Endothelial cell of umbilical vein (primary cell): ENCODE results near the gene SATB2. TPM values are rescaled to one million over a fixed set of nuclear protein-coding genes. Genes with fewer than 3 reads are reported as not detected.

Experiments used
- BruUV-seq: library from RNA; stranded (reverse); fragments of 400-500 nt; replicated peaks from 2 replicates; lab custom pipeline; 2021; lab: Mats Ljungman, UMichigan
- CTCF ChIA-PET: fragments of 300-600, 350-600 bp; sonication (Branson Sonifier 250); formaldehyde crosslinking; loops from one replicate; lab custom pipeline; 2021; ENCODE audit warnings: antibody characterized with exemption, inconsistent platforms; lab: Charles Lee
- POLR2A ChIA-PET: fragments of 300-600, 350-600 bp; sonication (Branson Sonifier 250); formaldehyde crosslinking; loops from one replicate; lab custom pipeline; 2021; ENCODE audit warnings: antibody characterized with exemption, inconsistent platforms; lab: Charles Lee
- DNase-seq: peaks from one replicate; pipeline ENCODE4 v3.0.0-alpha.2; 2011; ENCODE audit warnings: low read depth, low spot score
- FAIRE-seq: peaks from 2 replicates; lab custom pipeline; 2011; peaks lifted over from hg19 to GRCh38; lab: Jason Lieb, UNC
- H2AFZ ChIP-seq: 2 replicates; pipeline ENCODE4 v1.6.0; 2012; ENCODE audit warnings: low read depth, low read length, control low read depth, inconsistent platforms
- H3K27ac ChIP-seq: 2 replicates; pipeline ENCODE4 v1.5.1; 2011; ENCODE audit warnings: low read depth, mild to moderate bottlenecking, control low read depth, low read length, moderate library complexity; ENCODE audit not compliant: insufficient read depth
- H3K27me3 ChIP-seq, 2 experiments: 2 replicates each; pipeline versions ENCODE4 v1.6.0 to v1.6.1; 2011; ENCODE audit warnings: low read length in 2 of 2, mixed read lengths in 1 of 2; ENCODE audit not compliant: control insufficient read depth in 2 of 2, insufficient read depth in 2 of 2
- H3K36me3 ChIP-seq, 2 experiments: 2 replicates in 1 of 2; 3 replicates in 1 of 2; pipeline ENCODE4 v1.5.1; 2011; ENCODE audit warnings: low read length in 2 of 2, mild to moderate bottlenecking in 1 of 2, moderate library complexity in 1 of 2; ENCODE audit not compliant: control insufficient read depth in 2 of 2, insufficient read depth in 2 of 2; ENCODE audit errors: extremely low read depth in 1 of 2
- H3K4me1 ChIP-seq: 3 replicates; pipeline ENCODE4 v1.5.1; 2011; ENCODE audit warnings: mild to moderate bottlenecking, low read length; ENCODE audit not compliant: control insufficient read depth, insufficient read depth; ENCODE audit errors: extremely low read depth
- H3K4me2 ChIP-seq: 2 replicates; pipeline ENCODE4 v1.6.1; 2011; ENCODE audit warnings: low read length, control low read depth, mixed read lengths; ENCODE audit not compliant: insufficient read depth
- H3K4me3 ChIP-seq, 3 experiments: fragments of 200-600 bp in 1 of 3; sonication (generic), shearing (Covaris generic) in 1 of 3; replicated peaks in 1 of 3; 2 replicates each; pipeline ENCODE4 v1.5.1; 2011 to 2016; ENCODE audit warnings: control low read depth in 3 of 3, low read length in 3 of 3, mild to moderate bottlenecking in 2 of 3, inconsistent platforms in 1 of 3, low read depth in 1 of 3, moderate library complexity in 1 of 3; ENCODE audit not compliant: insufficient read depth in 1 of 3
- H3K79me2 ChIP-seq: 2 replicates; pipeline ENCODE4 v1.6.0; 2012; ENCODE audit warnings: low read length, inconsistent platforms; ENCODE audit not compliant: control insufficient read depth, insufficient read depth
- H3K9ac ChIP-seq: replicated peaks from 2 replicates; pipeline ENCODE3; 2011; ENCODE audit warnings: low read length, control low read depth; ENCODE audit not compliant: insufficient read depth; ENCODE audit errors: extremely low read depth
- H3K9me1 ChIP-seq: replicated peaks from 3 replicates; pipeline ENCODE4 v1.6.0; 2011; ENCODE audit warnings: mild to moderate bottlenecking, low read length; ENCODE audit not compliant: control insufficient read depth, insufficient read depth; ENCODE audit errors: extremely low read depth
- H3K9me3 ChIP-seq: replicated peaks from 2 replicates; pipeline ENCODE4 v1.5.1; 2012; ENCODE audit warnings: low read length, inconsistent platforms; ENCODE audit not compliant: control insufficient read depth, insufficient read depth
- H4K20me1 ChIP-seq: replicated peaks from 2 replicates; pipeline ENCODE3; 2011; ENCODE audit warnings: mild to moderate bottlenecking, low read length; ENCODE audit not compliant: control insufficient read depth, insufficient read depth; ENCODE audit errors: extremely low read depth
- CTCF ChIP-seq, 2 donors: IDR thresholded peaks; 1 replicate in 1 of 2; 2 replicates in 1 of 2; pipeline ENCODE4 v1.5.1; 2011; ENCODE audit warnings: low read length in 2 of 2, mild to moderate bottlenecking in 2 of 2, moderate library complexity in 2 of 2, control low read depth in 1 of 2, inconsistent platforms in 1 of 2, low read depth in 1 of 2; ENCODE audit not compliant: insufficient read depth in 1 of 2; ENCODE audit errors: extremely low read depth in 1 of 2
- EZH2 ChIP-seq: IDR thresholded peaks from 2 replicates; pipeline ENCODE4 v1.6.1; 2012; ENCODE audit warnings: borderline replicate concordance, low read depth, mild to moderate bottlenecking, moderate library complexity, low read length, inconsistent platforms; ENCODE audit not compliant: severe bottlenecking
- FOS ChIP-seq: IDR thresholded peaks from 2 replicates; pipeline ENCODE4 v1.6.1; 2011; ENCODE audit warnings: mild to moderate bottlenecking, low read length, moderate library complexity, borderline replicate concordance; ENCODE audit not compliant: insufficient read depth
- GATA2 ChIP-seq: IDR thresholded peaks from 2 replicates; pipeline ENCODE4 v1.7.0; 2011; ENCODE audit warnings: low read depth, mild to moderate bottlenecking, moderate library complexity, mixed read lengths, low read length; ENCODE audit not compliant: insufficient read length, insufficient read depth
- JUN ChIP-seq: IDR thresholded peaks from 2 replicates; pipeline ENCODE4 v1.6.1; 2011; ENCODE audit warnings: borderline replicate concordance, low read depth; ENCODE audit not compliant: insufficient read length, insufficient read depth
- MAX ChIP-seq: IDR thresholded peaks from 2 replicates; pipeline ENCODE4 v1.6.1; 2011; ENCODE audit not compliant: insufficient read depth, insufficient read length
- MYC ChIP-seq: IDR thresholded peaks from one replicate; pipeline ENCODE4 v1.6.1; 2011; ENCODE audit warnings: mild to moderate bottlenecking, low read depth, low read length
- POLR2A ChIP-seq: IDR thresholded peaks from 2 replicates; pipeline ENCODE4 v1.6.1; 2012; ENCODE audit warnings: low read depth, mild to moderate bottlenecking, control low read depth, low read length
- POLR2AphosphoS5 ChIP-seq: IDR thresholded peaks from 2 replicates; pipeline ENCODE4 v1.6.1; 2012; ENCODE audit warnings: low read depth, mild to moderate bottlenecking, control low read depth, low read length, moderate library complexity; ENCODE audit not compliant: insufficient read depth
- dilution Hi-C: fragments of 300-500 bp; cut with MboI; formaldehyde crosslinking; loops from one replicate; pipeline ENCODE4 v1.15.0; 2019; ENCODE audit warnings: low sequenced_read_pairs; ENCODE audit not compliant: extremely low pct_ligation_motif_present
- intact Hi-C: fragments of 100-400 bp; cut with micrococcal nuclease; formaldehyde crosslinking; loops from one replicate; pipeline ENCODE4 v1.10.0; 2022
- polyA plus RNA-seq, 4 experiments: library from polyadenylated mRNA; depleted of rRNA in 3 of 4; stranded (reverse) in 3 of 4; unstranded in 1 of 4; fragments of >200 nt; gene quantifications; 2 replicates each; pipeline versions ENCODE4 v1.2.1 to v1.2.3, GENCODE V29; 2011 to 2012; ENCODE audit warnings: missing spikeins in 1 of 4
- total RNA-seq: library from RNA; stranded (reverse); gene quantifications from 2 replicates; pipeline ENCODE4 v1.2.3, GENCODE V29; 2021

SATB2 gene
- total and polyA plus RNA-seq, 2 donors (not counting 3 experiments of a cell fraction or from before 2014, with no cell fraction given) = 0.47 to 1.1 TPM

GRCh38 chr2:199381531-199381930, 76.2 kb downstream of the SATB2 start:
- no TSS peak for BruUV-seq
- no peaks in the 10 kb centered on the region for H3K36me3 ChIP-seq
- peaks cover 3 to 8% of the 10 kb centered on the region in 2 experiments for H3K27me3 ChIP-seq
- no peaks in the 10 kb centered on the region for H3K79me2 ChIP-seq
- FAIRE-seq (no peak), DNase-seq (no peak)
- no peaks in the 10 kb centered on the region for H3K9me3 ChIP-seq
- H3K9me1 ChIP-seq = peaks cover 3% of the 10 kb centered on the region
- no peak overlapping the region for H3K9ac ChIP-seq
- CTCF ChIA-PET = interaction anchor here (0.8 kb wide), 1 partner anchor 32 kb away, joined by 3 read pairs; no protein-coding TSS in a partner anchor
- dilution Hi-C loops (no loop called here), intact Hi-C loops (no loop called here)
- POLR2A ChIA-PET = no interaction called here
- H4K20me1 ChIP-seq = no peaks in the 10 kb centered on the region
- H3K4me1 ChIP-seq = peaks cover 5% of the 10 kb centered on the region
- no peak overlapping the region for H3K4me2 ChIP-seq
- no peak overlapping the region for H3K27ac ChIP-seq
- TF ChIP-seq POLR2AphosphoS5 (no peak), GATA2 (no peak), CTCF (IDR thresholded peaks at IDR 0.05; ENCODE audit: extremely low read depth in 1 of 2, insufficient read depth in 1 of 2, low read depth in 1 of 2, low read length in 2 of 2) (no peak), POLR2A (no peak), EZH2 (no peak), FOS (no peak), MAX (no peak), MYC (no peak), JUN (no peak)
- H3K4me3 ChIP-seq = no peak overlapping the region
- H2AFZ ChIP-seq = no peak overlapping the region
